ENCODE measurements around the gene RAB11FIP3. TPM values are rescaled to one million over a fixed set of nuclear protein-coding genes. Genes with fewer than 3 reads are reported as not detected.
A peak's percentile ranks its signal among the peaks of the same experiment; 100 is the strongest.

The RAB11FIP3 gene
- total RNA-seq, 1 experiment from 2014 or later: 12.8 TPM

GRCh38 chr16:495127-495748 lies 69.8 kb downstream of the RAB11FIP3 start:
- DNase-seq (ENCODE audit: low read depth, low spot score) (no peak), ATAC-seq (peak; percentile 84)
- H3K4me2 ChIP-seq (ENCODE audit: low read length): no peak overlapping the region
- H2AFZ ChIP-seq (ENCODE audit: low read depth, low read length, poor library complexity, severe bottlenecking): no peak overlapping the region
- intact Hi-C loops (cut with micrococcal nuclease): loop anchor here (10.0 kb wide), 1 partner anchor 100 kb away; the partner anchor contains the start of gene NME4
- no peak overlapping the region for H3K4me3 ChIP-seq (replicated peaks in 1 of 2; ENCODE audit: low read depth in 1 of 2, low read length in 2 of 2)
- TF ChIP-seq EZH2phosphoT487 (IDR thresholded peaks at IDR 0.05; ENCODE audit: borderline replicate concordance) (no peak), CTCF (IDR thresholded peaks at IDR 0.05 in 2 of 3, conservative IDR thresholded peaks at IDR 0.05 in 1 of 3; ENCODE audit: borderline replicate concordance in 1 of 3, insufficient read depth in 1 of 3, low read depth in 2 of 3, low read length in 2 of 3) (peak in 2 of 3 experiments; percentile 30 to 46; a peak in 4 of 6 replicates)
- H3K9me3 ChIP-seq (ENCODE audit: control insufficient read depth in 1 of 2, insufficient read depth in 1 of 2, low read depth in 1 of 2, low read length in 2 of 2): no peaks in the 10 kb centered on the region
- RAD21 ChIA-PET (ENCODE audit: low non-redundant PET in 1 of 2, low total read pairs in 2 of 2, uncharacterized antibody in 2 of 2, unreplicated experiment in 2 of 2): interaction anchor here in 1 of 2 experiments (0.6 kb wide), 1 partner anchor 57 kb away, joined by 5 read pairs; no protein-coding TSS in a partner anchor
- POLR2A ChIA-PET: no interaction called here
- no peaks in the 10 kb centered on the region for H3K9me2 ChIP-seq (ENCODE audit: insufficient read depth)
- H3K79me2 ChIP-seq (ENCODE audit: insufficient read depth, low read length): no peaks in the 10 kb centered on the region
- H3K4me1 ChIP-seq (ENCODE audit: control insufficient read depth in 1 of 2, insufficient read depth in 2 of 2, low read length in 2 of 2): no peaks in the 10 kb centered on the region
- CTCF ChIA-PET: interaction anchor here (1.4 kb wide), 1 partner anchor 103 kb away, joined by 3 read pairs; no protein-coding TSS in a partner anchor
- H4K20me1 ChIP-seq (ENCODE audit: insufficient read depth): no peaks in the 10 kb centered on the region
- no peak overlapping the region for H3K9ac ChIP-seq (ENCODE audit: low read length)
- H3K27me3 ChIP-seq (ENCODE audit: insufficient read depth, low read length): no peaks in the 10 kb centered on the region
- H3K27ac ChIP-seq (ENCODE audit: low read depth, low read length): no peak overlapping the region
- no peaks in the 10 kb centered on the region for H3K36me3 ChIP-seq (ENCODE audit: control insufficient read depth in 1 of 2, insufficient read depth in 2 of 2, low read length in 2 of 2)
- BruUV-seq (replicated peaks): no TSS peak

GRCh38 chr16:496097-496886 lies 70.8 kb downstream of the RAB11FIP3 start:
- no peaks in the 10 kb centered on the region for H4K20me1 ChIP-seq (ENCODE audit: insufficient read depth)
- no peaks in the 10 kb centered on the region for H3K79me2 ChIP-seq (ENCODE audit: insufficient read depth, low read length)
- H3K27ac ChIP-seq (ENCODE audit: low read depth, low read length): no peak overlapping the region
- H3K9me2 ChIP-seq (ENCODE audit: insufficient read depth): no peaks in the 10 kb centered on the region
- no peaks in the 10 kb centered on the region for H3K27me3 ChIP-seq (ENCODE audit: insufficient read depth, low read length)
- H3K9me3 ChIP-seq (ENCODE audit: control insufficient read depth in 1 of 2, insufficient read depth in 1 of 2, low read depth in 1 of 2, low read length in 2 of 2): no peaks in the 10 kb centered on the region
- no peaks in the 10 kb centered on the region for H3K36me3 ChIP-seq (ENCODE audit: control insufficient read depth in 1 of 2, insufficient read depth in 2 of 2, low read length in 2 of 2)
- DNase-seq (ENCODE audit: low read depth, low spot score) (no peak), ATAC-seq (no peak)
- intact Hi-C loops (cut with micrococcal nuclease): loop anchor here (10.0 kb wide), 1 partner anchor 101 kb away; the partner anchor contains the start of gene NME4
- BruUV-seq (replicated peaks): no TSS peak
- no peak for TF ChIP-seq CBX3 (IDR thresholded peaks at IDR 0.05; ENCODE audit: low read depth)
- TF ChIP-seq CEBPB (IDR thresholded peaks at IDR 0.05; ENCODE audit: low read depth): no peak
- no peak for TF ChIP-seq TCF7L2 (IDR thresholded peaks at IDR 0.05; ENCODE audit: borderline replicate concordance, extremely low read depth, insufficient read depth, insufficient read length)
- no peak for TF ChIP-seq RAD21 (IDR thresholded peaks at IDR 0.05; ENCODE audit: low read depth)
- no peak for TF ChIP-seq EZH2phosphoT487 (IDR thresholded peaks at IDR 0.05; ENCODE audit: borderline replicate concordance)
- TF ChIP-seq ATF3 (IDR thresholded peaks at IDR 0.05): no peak
- no peak for TF ChIP-seq SIN3A (IDR thresholded peaks at IDR 0.05; ENCODE audit: low read depth)
- TF ChIP-seq EZH2 (IDR thresholded peaks at IDR 0.05): no peak
- no peak for TF ChIP-seq ELF1 (IDR thresholded peaks at IDR 0.05; ENCODE audit: borderline replicate concordance, low read depth)
- no peak for TF ChIP-seq SP1 (IDR thresholded peaks at IDR 0.05; ENCODE audit: low read depth)
- no peak for TF ChIP-seq EGR1 (IDR thresholded peaks at IDR 0.05; ENCODE audit: low read depth)
- H3K9ac ChIP-seq (ENCODE audit: low read length): no peak overlapping the region
- no peak overlapping the region for H3K4me3 ChIP-seq (replicated peaks in 1 of 2; ENCODE audit: low read depth in 1 of 2, low read length in 2 of 2)
- ChIA-PET RAD21 (ENCODE audit: low non-redundant PET in 1 of 2, low total read pairs in 2 of 2, uncharacterized antibody in 2 of 2, unreplicated experiment in 2 of 2) (interaction anchor here in 1 of 2 experiments (0.6 kb wide), 1 partner anchor 58 kb away, joined by 5 read pairs; no protein-coding TSS in a partner anchor), POLR2A (no interaction called here), CTCF (interaction anchor here (1.4 kb wide), 1 partner anchor 104 kb away, joined by 3 read pairs; no protein-coding TSS in a partner anchor)
- H2AFZ ChIP-seq (ENCODE audit: low read depth, low read length, poor library complexity, severe bottlenecking): no peak overlapping the region
- H3K4me2 ChIP-seq (ENCODE audit: low read length): no peak overlapping the region
- no peaks in the 10 kb centered on the region for H3K4me1 ChIP-seq (ENCODE audit: control insufficient read depth in 1 of 2, insufficient read depth in 2 of 2, low read length in 2 of 2)
